Aorta (tissue), 5 donors: ENCODE data around the gene DSE. TPM values are rescaled to one million over a fixed set of nuclear protein-coding genes. Genes with fewer than 3 reads are reported as not detected.

Experiments used
- ATAC-seq: fragments of 200-7000 bp; cut with Tn5 transposase; one replicate; pipeline ENCODE4 v1.9.1; 2022; ENCODE audit warnings: moderate library complexity; ENCODE audit not compliant: low FRiP score
- DNase-seq, 2 donors: peaks; one replicate each; pipeline ENCODE4 v3.0.0-alpha.2; 2020
- H3K27ac ChIP-seq, 2 donors: one replicate each; pipeline ENCODE4 v1.5.1; 2013; ENCODE audit warnings: low read length in 2 of 2, mild to moderate bottlenecking in 2 of 2, moderate library complexity in 2 of 2, control low read depth in 1 of 2, inconsistent platforms in 1 of 2, low read depth in 1 of 2
- H3K27me3 ChIP-seq, 2 donors: one replicate each; pipeline ENCODE4 v1.6.1; 2013; ENCODE audit warnings: control low read depth in 1 of 2, low read length in 1 of 2, mild to moderate bottlenecking in 1 of 2, moderate library complexity in 1 of 2; ENCODE audit not compliant: insufficient read depth in 2 of 2, control insufficient read depth in 1 of 2
- H3K36me3 ChIP-seq, 2 donors: one replicate each; pipeline ENCODE4 v1.6.1; 2013; ENCODE audit warnings: control low read depth in 1 of 2, low read length in 1 of 2, mild to moderate bottlenecking in 1 of 2; ENCODE audit not compliant: insufficient read depth in 2 of 2, control insufficient read depth in 1 of 2
- H3K4me1 ChIP-seq, 2 donors: one replicate each; pipeline ENCODE4 v1.6.1; 2013; ENCODE audit warnings: low read length in 2 of 2, control low read depth in 1 of 2, mild to moderate bottlenecking in 1 of 2, moderate library complexity in 1 of 2; ENCODE audit not compliant: insufficient read depth in 2 of 2, control insufficient read depth in 1 of 2
- H3K4me3 ChIP-seq, 2 donors: one replicate each; pipeline ENCODE4 v1.5.1; 2013; ENCODE audit warnings: low read length in 2 of 2, control low read depth in 1 of 2, mild to moderate bottlenecking in 1 of 2
- H3K9me3 ChIP-seq: one replicate; pipeline ENCODE4 v1.6.1; 2013; ENCODE audit warnings: mild to moderate bottlenecking, low read length; ENCODE audit not compliant: control insufficient read depth
- WGBS, 2 donors: extraction: QIAGEN DNeasy Blood & Tissue Kit; methylation state at CpG; one replicate each; pipeline ENCODE4 v1.1.7; 2013; 5-methylcytosine and 5-hydroxymethylcytosine counted together
- intact Hi-C, 2 donors: fragments of 100-400 bp; cut with DNase I; formaldehyde crosslinking; loops; one replicate each; pipeline versions ENCODE4 v1.14.2 to v1.15.0; 2022
- polyA plus RNA-seq, 2 donors: library from polyadenylated mRNA; stranded (reverse); fragments of 200-250 nt; gene quantifications; one replicate each; pipeline ENCODE4 v1.2.3, GENCODE V29; 2013
- total RNA-seq, 2 donors: library from RNA; stranded (reverse); fragmentation: NEBNext Ultra II Directional; extraction: Animal tissue kit (Norgen Biotek cat#: 25700); gene quantifications; one replicate each; pipeline ENCODE4 v1.2.1, GENCODE V29; 2021
- donor health status: healthy with polysubstance abuse.
- donor health status: Bipolar disorder and iron deficiency.
- donor health status: DM: no; HTN: no; CAD: no.
- donor health status: DM: no; HTN: no; CAD: no.
- donor health status: DM: yes; HTN: yes; CAD: no.

DSE gene
- total and polyA plus RNA-seq, 4 donors = 8.5 to 96.7 (median 32.9) TPM

DNA sequence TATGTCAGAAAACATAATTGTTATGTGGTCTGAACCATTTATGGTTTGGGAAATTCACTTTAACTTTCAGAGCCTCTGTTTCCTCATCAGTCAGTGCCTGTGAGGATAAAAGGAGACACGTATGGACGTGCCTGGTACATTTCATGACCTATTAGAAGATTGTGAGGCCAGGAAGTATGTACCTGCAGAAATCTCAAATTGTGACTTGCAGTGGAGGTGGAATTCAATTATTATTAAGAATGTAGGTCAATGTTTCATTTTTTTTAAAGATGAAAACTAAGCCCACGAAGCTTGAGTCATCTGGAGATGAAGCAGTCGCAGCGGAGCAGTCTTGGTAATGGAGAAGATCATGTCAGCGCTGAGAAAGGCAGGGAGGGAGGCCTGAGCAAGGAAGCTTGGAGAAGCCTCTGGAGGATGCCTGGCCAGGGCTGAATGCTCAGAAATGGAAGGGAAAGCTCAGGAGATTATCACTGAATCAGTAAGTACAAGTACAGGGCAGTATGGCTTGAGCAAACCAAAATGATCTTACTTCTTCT lies 3.9 kb upstream of the DSE start:
- intact Hi-C loops = loop anchor here in 1 of 2 donors (5.0 kb wide), 1 partner anchor 40 kb away; no protein-coding TSS in a partner anchor
- Histone ChIP-seq H3K27ac (no peak overlapping the region), H3K4me1 (peaks cover 0 to 2% of the 10 kb centered on the region in 2 donors), H3K27me3 (no peaks in the 10 kb centered on the region), H3K9me3 (no peaks in the 10 kb centered on the region), H3K36me3 (peaks cover 0 to 2% of the 10 kb centered on the region in 2 donors), H3K4me3 (no peak overlapping the region)
- ATAC-seq (no peak), DNase-seq (no peak)
- WGBS, 2 donors = 91 to 92% methylated on average over 6 of the region's 6 CpGs

DNA sequence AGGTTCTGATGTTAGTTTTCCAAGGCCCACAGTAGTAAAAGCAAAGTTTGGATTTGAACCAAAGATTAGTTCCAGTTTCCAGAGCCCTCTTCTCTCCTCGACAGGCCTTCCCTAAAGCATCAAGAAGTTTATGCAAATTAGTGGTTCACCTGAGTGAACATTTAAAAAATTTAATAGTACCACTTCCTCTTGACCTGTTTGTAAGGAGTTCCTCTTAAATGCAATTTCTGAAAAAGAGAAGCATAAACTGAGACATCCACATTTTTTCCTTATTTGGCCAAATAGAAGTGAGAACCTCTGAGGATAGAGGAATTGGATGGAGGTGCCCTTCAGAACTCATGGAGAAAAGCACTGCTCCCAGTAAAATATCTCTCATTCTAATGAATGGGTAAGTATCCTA lies 1.2 kb upstream of the DSE start:
- no peak for ATAC-seq
- 48 to 68% methylated on average over 1 of the region's 1 CpG for WGBS, 2 donors
- Histone ChIP-seq H3K27ac (no peak overlapping the region), H3K36me3 (peaks cover 0 to 2% of the 10 kb centered on the region in 2 donors), H3K27me3 (no peaks in the 10 kb centered on the region), H3K9me3 (no peaks in the 10 kb centered on the region), H3K4me1 (peaks cover 0 to 2% of the 10 kb centered on the region in 2 donors), H3K4me3 (no peak overlapping the region)
- no peak for DNase-seq
- intact Hi-C loops = loop anchor here in 1 of 2 donors (5.0 kb wide), 1 partner anchor 42 kb away; no protein-coding TSS in a partner anchor

DNA sequence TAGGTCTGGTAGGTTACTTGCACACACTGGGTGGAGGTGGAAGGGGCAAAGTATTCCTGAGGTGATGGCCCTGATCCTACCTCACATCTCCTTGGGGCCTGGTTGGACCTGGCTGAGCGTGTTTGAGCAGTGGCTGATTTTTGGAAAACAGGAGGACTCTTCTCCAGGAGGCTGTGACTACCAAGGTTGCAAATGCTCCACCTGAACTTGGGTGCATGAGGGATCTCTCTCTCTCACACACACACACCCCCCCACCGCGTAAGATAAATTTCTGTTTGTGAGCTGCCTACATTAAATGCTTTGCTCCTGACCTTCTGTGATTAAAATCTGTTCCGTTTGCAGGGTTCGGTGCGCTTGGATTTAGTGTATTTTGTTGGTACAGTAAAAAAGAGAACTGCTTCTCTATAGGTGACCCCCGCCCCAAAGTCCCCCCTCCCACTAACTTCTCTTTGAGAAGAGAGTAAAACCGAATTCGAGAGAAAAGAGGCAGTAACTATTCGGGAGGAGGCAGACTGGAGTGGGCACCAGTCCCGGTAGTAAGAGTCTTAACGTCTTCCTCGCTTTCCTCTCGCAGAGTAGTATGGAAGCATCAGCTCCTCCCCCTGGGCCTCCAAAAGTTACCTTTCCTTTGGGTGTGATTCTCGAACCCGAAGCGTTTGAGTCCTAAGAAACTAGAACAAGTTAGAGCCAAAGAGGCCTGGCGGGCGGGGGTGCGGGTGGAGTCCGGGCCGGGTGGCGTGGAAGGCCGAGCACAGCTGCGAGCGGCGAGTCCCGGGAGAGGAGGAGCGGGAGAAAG lies 585 bp upstream of the DSE start:
- H3K27ac ChIP-seq = peak overlapping the region; percentile 18 to 87
- H3K9me3 ChIP-seq = no peaks in the 10 kb centered on the region
- peaks cover 0 to 2% of the 10 kb centered on the region in 2 donors for H3K36me3 ChIP-seq
- peaks cover 0 to 2% of the 10 kb centered on the region in 2 donors for H3K4me1 ChIP-seq
- DNase-seq (no peak), ATAC-seq (peak; percentile 60)
- H3K4me3 ChIP-seq = peak overlapping the region; percentile 56 to 86
- H3K27me3 ChIP-seq = no peaks in the 10 kb centered on the region
- intact Hi-C loops = loop anchor here (2.0 to 5.0 kb wide), 3 partner anchors 43 to 141 kb away; partner anchors contain the start of gene CALHM5 (in 1 of the 2)
- WGBS, 2 donors = 2 to 4% methylated on average over 23 to 29 of the region's 29 CpGs

DNA sequence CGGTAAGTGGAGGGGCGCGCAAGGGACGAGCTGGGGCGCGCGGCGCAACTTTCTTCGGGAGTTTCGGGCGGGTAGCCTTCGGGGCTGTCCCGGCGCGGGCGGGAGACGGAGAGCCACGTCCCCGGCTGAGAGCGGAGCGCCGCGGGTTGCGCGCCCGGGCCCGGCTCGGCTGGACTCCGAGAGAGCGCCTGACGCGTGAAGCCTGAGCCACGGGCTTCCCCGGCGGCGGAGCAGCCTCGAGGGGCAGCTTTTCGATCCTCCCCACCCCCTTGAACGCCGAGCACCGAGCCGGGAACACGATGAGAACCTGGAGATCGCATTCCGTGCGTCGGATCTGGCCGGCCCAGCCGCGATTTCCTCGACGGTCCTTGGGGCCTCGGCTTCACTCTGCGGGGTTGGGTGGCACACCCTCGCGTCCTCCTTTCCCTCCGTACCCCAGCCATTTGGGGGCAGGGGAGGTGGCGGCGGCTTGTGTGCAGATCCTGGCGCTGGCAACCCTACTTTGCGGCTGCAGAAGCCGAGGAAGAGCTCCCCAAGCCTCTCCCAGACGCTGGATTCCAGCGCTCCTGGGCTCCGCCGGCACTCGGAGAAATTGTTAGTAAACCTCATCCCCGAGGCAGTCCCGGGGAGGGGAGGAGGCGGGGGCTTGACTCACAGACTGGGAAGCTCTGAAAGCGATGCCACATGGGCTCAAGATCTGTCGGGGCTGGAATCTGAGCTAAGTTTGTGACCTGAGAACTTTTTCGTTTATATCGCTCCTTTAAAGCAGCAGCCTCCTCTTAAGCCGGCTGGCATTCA lies 572 bp downstream of the DSE start:
- DNase-seq = peak; percentile 92 to 94
- intact Hi-C loops = loop anchor here in 1 of 2 donors (2.0 to 5.0 kb wide), 2 partner anchors 89 to 139 kb away; partner anchors contain the start of gene CALHM5
- H3K36me3 ChIP-seq = peaks cover 0 to 2% of the 10 kb centered on the region in 2 donors
- 0 to 1% methylated on average over 72 to 75 of the region's 75 CpGs for WGBS, 2 donors
- peak overlapping the region; percentile 72 to 97 for H3K27ac ChIP-seq
- no peaks in the 10 kb centered on the region for H3K9me3 ChIP-seq
- peak; percentile 86 for ATAC-seq
- H3K27me3 ChIP-seq = no peaks in the 10 kb centered on the region
- H3K4me1 ChIP-seq = peaks cover 0 to 2% of the 10 kb centered on the region in 2 donors
- H3K4me3 ChIP-seq = peak overlapping the region; percentile 56 to 86

DNA sequence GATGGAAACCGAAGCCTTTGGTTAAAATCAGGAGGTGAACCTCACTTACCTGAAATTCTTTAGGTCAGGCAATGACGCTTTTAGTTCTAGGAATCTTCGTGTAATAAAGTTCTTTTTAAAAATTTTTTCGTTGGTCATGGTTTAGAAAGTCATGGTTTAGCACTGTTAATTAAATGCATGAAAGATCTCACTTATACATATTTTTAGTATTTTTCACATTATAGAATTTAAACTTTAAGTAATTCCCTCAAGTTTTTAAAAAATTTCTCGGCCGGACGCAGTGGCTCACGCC lies 1.1 kb downstream of the DSE start:
- Histone ChIP-seq H3K36me3 (peaks cover 0 to 2% of the 10 kb centered on the region in 2 donors), H3K9me3 (no peaks in the 10 kb centered on the region), H3K27me3 (no peaks in the 10 kb centered on the region), H3K4me3 (peak overlapping the region; percentile 56 to 86), H3K4me1 (peaks cover 0 to 2% of the 10 kb centered on the region in 2 donors), H3K27ac (peak overlapping the region; percentile 72 to 97)
- WGBS, 2 donors = 31% methylated on average over 8 of the region's 8 CpGs
- no peak for ATAC-seq
- DNase-seq = no peak
- intact Hi-C loops = loop anchor here in 1 of 2 donors (2.0 to 5.0 kb wide), 2 partner anchors 90 to 139 kb away; partner anchors contain the start of gene CALHM5

DNA sequence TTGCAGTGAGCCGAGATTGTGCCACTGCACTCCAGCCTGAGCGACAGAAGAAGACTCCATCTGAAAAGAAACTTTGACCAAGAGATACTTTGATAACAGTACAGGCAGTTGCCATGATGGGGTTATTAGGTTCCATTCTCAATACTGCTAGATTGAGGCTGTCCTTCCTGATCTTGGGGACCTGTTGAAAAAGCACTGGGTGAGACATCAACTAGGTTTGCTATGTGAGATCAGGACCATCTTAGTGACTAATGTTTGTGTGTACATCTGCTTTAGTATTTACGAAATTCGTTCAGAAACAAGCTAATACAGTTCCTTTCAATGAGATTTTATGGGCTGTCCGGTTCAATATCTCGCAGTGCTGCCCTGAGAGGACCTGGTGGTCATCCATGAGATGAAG lies 2.6 kb downstream of the DSE start:
- Histone ChIP-seq H3K36me3 (no peaks in the 10 kb centered on the region), H3K27ac (no peak overlapping the region), H3K9me3 (no peaks in the 10 kb centered on the region), H3K4me3 (no peak overlapping the region), H3K27me3 (no peaks in the 10 kb centered on the region), H3K4me1 (peaks cover 0 to 2% of the 10 kb centered on the region in 2 donors)
- DNase-seq (no peak), ATAC-seq (no peak)
- intact Hi-C loops = loop anchor here in 1 of 2 donors (5.0 kb wide), 1 partner anchor 91 kb away; no protein-coding TSS in a partner anchor
- WGBS, 2 donors = 94% methylated on average over 6 of the region's 6 CpGs

DNA sequence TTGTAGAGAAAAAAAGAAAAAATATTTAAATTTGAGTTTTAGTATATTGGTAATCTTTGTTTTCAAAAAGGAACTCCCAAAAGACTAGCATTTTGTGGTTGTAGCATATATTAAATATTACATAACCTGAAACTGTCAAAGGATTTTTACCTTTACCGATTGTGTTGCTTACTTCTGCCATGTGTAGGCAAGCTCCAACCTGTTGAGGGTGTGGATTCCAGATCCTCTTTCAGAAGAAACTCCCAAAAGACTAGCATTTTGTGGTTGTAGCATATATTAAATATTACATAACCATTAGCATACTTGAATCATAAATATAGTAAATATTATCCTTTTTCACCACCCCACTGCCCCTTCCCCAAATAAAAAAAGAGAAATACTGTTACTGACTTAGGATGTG lies 3.2 kb downstream of the DSE start:
- ATAC-seq (no peak), DNase-seq (no peak)
- 89 to 91% methylated on average over 1 of the region's 1 CpG for WGBS, 2 donors
- Histone ChIP-seq H3K27ac (no peak overlapping the region), H3K4me1 (peaks cover 0 to 2% of the 10 kb centered on the region in 2 donors), H3K27me3 (no peaks in the 10 kb centered on the region), H3K36me3 (no peaks in the 10 kb centered on the region), H3K4me3 (no peak overlapping the region), H3K9me3 (no peaks in the 10 kb centered on the region)
- intact Hi-C loops = loop anchor here in 1 of 2 donors (5.0 kb wide), 1 partner anchor 92 kb away; no protein-coding TSS in a partner anchor

DNA sequence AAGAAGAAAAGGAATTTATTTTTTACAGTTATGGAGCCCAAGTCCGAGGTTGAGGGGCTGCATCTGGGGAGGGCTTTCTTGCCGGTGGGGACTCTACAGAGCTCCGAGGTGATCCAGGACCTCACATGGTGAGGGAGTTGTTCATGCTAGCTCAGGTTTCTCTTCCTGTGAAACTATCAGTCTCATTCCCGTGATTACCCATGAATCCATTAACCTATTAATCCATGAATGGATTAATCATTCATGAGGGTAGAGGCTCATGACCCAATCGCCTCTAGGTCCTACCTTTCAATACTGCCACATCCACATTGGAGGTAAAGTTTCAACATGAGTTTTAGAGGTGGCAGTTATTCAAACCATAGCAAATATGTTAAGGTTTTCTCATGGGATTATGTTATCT lies 3.8 kb downstream of the DSE start:
- H3K27me3 ChIP-seq = no peaks in the 10 kb centered on the region
- H3K4me1 ChIP-seq = peaks cover 0 to 2% of the 10 kb centered on the region in 2 donors
- WGBS, 2 donors = 89 to 94% methylated on average over 5 of the region's 5 CpGs
- no peaks in the 10 kb centered on the region for H3K36me3 ChIP-seq
- no peak overlapping the region for H3K27ac ChIP-seq
- H3K9me3 ChIP-seq = no peaks in the 10 kb centered on the region
- intact Hi-C loops = loop anchor here in 1 of 2 donors (5.0 kb wide), 1 partner anchor 92 kb away; no protein-coding TSS in a partner anchor
- ATAC-seq = no peak
- no peak for DNase-seq
- H3K4me3 ChIP-seq = no peak overlapping the region
